ENCODE measurements around the gene FIGNL2.

FIGNL2 gene

DNA sequence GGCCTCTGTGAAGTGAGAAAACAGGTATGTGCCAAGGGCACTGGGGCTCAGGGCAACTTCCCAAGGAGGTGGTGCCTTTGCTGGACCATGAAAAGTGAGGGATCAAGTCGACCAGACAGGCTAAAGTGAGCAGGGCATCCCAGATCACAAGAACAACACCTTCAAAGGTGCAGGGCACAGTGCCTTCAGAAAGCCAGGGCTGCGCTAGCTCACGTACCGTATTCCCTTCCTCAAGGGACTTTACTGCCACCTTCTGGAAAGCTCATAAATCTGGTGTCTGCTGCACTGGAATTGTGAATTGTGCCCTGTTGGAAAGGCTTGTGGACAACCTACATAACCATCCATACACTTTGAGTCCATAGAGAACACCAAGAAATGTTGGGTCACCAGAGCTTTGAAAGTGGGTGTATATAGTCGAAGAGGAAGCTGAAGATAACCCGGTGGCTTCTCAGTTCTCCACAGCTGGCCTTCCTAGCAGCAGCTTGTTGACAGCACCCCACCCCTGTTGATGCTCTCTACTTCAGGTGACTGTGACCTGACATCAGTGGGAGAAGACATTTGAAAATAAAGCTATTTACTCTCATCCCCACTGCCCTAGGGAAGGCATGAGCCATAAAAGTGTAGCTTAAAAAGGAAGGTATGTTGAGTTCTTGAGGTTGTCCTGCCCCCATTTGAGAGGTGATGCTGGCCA is 24.5 kb downstream of the FIGNL2 start:
- H3K4me1 Mint-ChIP-seq (ENCODE audit: low read depth) = peaks cover 20% of the 10 kb centered on the region
- H3K27ac Mint-ChIP-seq = no peak overlapping the region
- peaks cover 26% of the 10 kb centered on the region for H3K27me3 Mint-ChIP-seq (ENCODE audit: low read depth)
- H3K36me3 Mint-ChIP-seq (ENCODE audit: low read depth) = no peaks in the 10 kb centered on the region
- H3K9me3 Mint-ChIP-seq = no peaks in the 10 kb centered on the region
- H3K4me3 Mint-ChIP-seq = no peak overlapping the region

DNA sequence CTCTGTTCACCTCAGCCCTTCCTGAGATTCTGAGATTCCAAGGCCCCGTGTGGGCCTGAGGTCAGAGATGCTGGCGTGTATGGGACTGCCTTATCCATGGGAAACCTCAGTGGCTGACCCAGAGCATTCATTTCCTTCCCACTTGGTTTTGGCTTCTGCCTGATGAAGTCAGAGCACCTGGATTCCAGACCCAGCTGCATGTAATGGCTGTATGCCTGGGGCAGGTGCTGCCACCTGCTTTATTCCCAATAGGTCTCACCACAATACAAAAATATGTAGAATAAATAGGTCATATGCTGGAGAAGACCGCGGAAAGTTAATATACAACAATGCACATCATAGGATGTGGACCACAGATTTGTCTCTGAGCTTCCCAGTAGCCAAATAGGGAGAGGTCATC is 25.6 kb downstream of the FIGNL2 start:
- H3K4me3 Mint-ChIP-seq = peak overlapping the region; percentile 50
- peaks cover 16% of the 10 kb centered on the region for H3K4me1 Mint-ChIP-seq (ENCODE audit: low read depth)
- H3K36me3 Mint-ChIP-seq (ENCODE audit: low read depth) = no peaks in the 10 kb centered on the region
- no peak overlapping the region for H3K27ac Mint-ChIP-seq
- H3K27me3 Mint-ChIP-seq (ENCODE audit: low read depth) = peaks cover 34% of the 10 kb centered on the region
- H3K9me3 Mint-ChIP-seq = no peaks in the 10 kb centered on the region

- Mint-ChIP-seq H3K9me3 (no peaks in the 10 kb centered on the region), H3K36me3 (ENCODE audit: low read depth) (no peaks in the 10 kb centered on the region), H3K4me1 (ENCODE audit: low read depth) (peaks cover 9% of the 10 kb centered on the region), H3K27me3 (ENCODE audit: low read depth) (peaks cover 41% of the 10 kb centered on the region), H3K27ac (no peak overlapping the region), H3K4me3 (no peak overlapping the region)
These were observed 26.3 kb downstream of the FIGNL2 start for GRCh38 chr12:51822261-51822616.

- H3K4me1 Mint-ChIP-seq (ENCODE audit: low read depth) = peaks cover 9% of the 10 kb centered on the region
- peaks cover 47% of the 10 kb centered on the region for H3K27me3 Mint-ChIP-seq (ENCODE audit: low read depth)
- H3K36me3 Mint-ChIP-seq (ENCODE audit: low read depth) = no peaks in the 10 kb centered on the region
- no peak overlapping the region for H3K27ac Mint-ChIP-seq
- H3K9me3 Mint-ChIP-seq = no peaks in the 10 kb centered on the region
- H3K4me3 Mint-ChIP-seq = no peak overlapping the region
These were observed 26.9 kb downstream of the FIGNL2 start for GRCh38 chr12:51821440-51822260.

- Mint-ChIP-seq H3K4me1 (ENCODE audit: low read depth) (peaks cover 9% of the 10 kb centered on the region), H3K27ac (no peak overlapping the region), H3K27me3 (ENCODE audit: low read depth) (peaks cover 55% of the 10 kb centered on the region), H3K4me3 (no peak overlapping the region), H3K36me3 (ENCODE audit: low read depth) (no peaks in the 10 kb centered on the region), H3K9me3 (no peaks in the 10 kb centered on the region)
These were observed 27.7 kb downstream of the FIGNL2 start for GRCh38 chr12:51820526-51821439.

DNA sequence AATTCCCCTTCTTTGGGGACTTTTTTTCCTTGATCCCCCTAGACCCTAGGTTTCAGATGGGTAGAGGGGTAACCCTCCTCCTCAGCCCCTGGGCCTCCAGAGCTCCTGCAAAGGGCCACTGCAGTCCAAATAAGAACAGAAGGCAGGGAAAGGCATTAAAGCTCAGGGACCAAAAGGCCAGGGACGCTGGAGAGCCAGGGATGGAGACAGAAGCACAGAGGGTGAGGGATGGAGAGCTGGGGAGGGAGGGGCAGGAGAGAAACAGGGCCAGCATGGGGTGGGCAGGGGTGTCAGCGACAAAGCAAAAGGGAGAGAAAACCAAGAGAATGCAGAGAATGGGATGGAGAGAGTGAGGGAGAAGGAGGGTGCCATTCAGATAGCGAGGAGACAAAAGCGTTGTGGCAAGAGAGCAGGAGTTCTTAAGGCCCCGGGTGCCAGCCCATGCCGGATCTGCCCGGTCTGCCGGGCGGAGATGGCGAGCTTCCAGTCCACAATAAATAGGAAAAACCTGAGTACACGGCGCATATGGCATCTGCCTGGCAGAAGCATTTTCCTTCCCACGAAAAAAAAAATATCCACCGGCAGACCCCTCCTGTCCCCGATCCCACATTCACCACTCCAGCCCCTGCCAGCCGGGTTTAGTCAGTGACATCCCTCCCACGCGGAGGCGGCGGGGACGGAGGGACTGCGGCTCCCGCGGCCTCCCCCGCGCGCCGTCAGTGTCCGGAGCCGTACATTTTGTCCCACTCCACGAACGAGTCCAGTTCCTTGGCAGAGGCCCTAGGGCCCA is 28.6 kb downstream of the FIGNL2 start:
- Mint-ChIP-seq H3K4me3 (peak overlapping the region; percentile 62), H3K27ac (no peak overlapping the region), H3K4me1 (ENCODE audit: low read depth) (peaks cover 11% of the 10 kb centered on the region), H3K36me3 (ENCODE audit: low read depth) (no peaks in the 10 kb centered on the region), H3K27me3 (ENCODE audit: low read depth) (peaks cover 64% of the 10 kb centered on the region), H3K9me3 (no peaks in the 10 kb centered on the region)

GRCh38 chr12:51818566-51819300 is 29.8 kb downstream of the FIGNL2 start:
- Mint-ChIP-seq H3K4me1 (ENCODE audit: low read depth) (peaks cover 5% of the 10 kb centered on the region), H3K27me3 (ENCODE audit: low read depth) (peaks cover 65% of the 10 kb centered on the region), H3K9me3 (no peaks in the 10 kb centered on the region), H3K27ac (no peak overlapping the region), H3K4me3 (no peak overlapping the region), H3K36me3 (ENCODE audit: low read depth) (no peaks in the 10 kb centered on the region)

GRCh38 chr12:51818086-51818485 is 30.4 kb downstream of the FIGNL2 start:
- H3K4me3 Mint-ChIP-seq = no peak overlapping the region
- no peak overlapping the region for H3K27ac Mint-ChIP-seq
- H3K27me3 Mint-ChIP-seq (ENCODE audit: low read depth) = peaks cover 65% of the 10 kb centered on the region
- H3K9me3 Mint-ChIP-seq = no peaks in the 10 kb centered on the region
- H3K4me1 Mint-ChIP-seq (ENCODE audit: low read depth) = peaks cover 2% of the 10 kb centered on the region
- H3K36me3 Mint-ChIP-seq (ENCODE audit: low read depth) = no peaks in the 10 kb centered on the region

DNA sequence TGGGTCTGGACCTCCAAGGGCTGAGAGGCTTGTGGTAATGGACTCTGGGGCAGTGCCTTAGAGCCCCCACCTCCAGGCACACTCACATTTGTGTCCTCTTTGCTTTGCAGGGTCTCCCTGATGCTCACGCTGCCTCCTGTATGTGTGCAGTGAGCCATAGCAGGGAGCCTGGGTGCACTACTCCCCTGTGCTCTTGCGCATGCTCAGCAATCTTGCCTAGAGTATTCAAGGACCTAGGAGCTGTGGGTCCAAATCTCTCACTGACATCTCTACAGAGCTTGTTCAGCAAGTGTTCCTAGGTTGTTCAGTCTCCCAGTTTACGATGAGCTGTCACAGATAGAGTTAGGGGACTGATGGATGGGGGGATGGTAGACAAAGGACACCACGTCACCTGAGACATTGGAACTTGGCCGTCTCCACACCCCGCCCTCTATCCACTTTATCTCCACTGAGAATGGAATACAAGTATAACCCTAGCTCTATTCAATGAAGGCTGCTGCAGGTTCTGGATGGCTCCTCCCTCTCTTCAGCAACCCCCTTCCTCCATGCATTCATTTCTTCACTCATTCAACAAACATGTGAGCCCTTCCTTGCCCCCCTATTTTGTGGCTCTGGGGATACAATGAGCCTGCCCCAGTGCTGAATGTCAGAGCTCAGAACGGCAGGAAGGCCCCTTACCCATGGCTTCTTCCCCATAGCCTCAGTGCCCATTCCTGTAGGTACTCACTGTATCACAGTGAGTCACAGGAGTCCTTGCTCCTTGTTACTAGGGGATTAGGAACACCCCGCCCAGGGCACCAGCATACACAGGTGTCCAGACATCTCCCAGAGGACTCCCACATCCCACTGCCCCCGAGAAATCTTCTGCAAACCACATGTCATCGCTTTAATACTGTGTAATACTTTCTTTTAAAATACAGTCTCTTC is 31.2 kb downstream of the FIGNL2 start:
- H3K27me3 Mint-ChIP-seq (ENCODE audit: low read depth) = peaks cover 57% of the 10 kb centered on the region
- no peak overlapping the region for H3K4me3 Mint-ChIP-seq
- no peak overlapping the region for H3K27ac Mint-ChIP-seq
- no peaks in the 10 kb centered on the region for H3K36me3 Mint-ChIP-seq (ENCODE audit: low read depth)
- H3K9me3 Mint-ChIP-seq = no peaks in the 10 kb centered on the region
- H3K4me1 Mint-ChIP-seq (ENCODE audit: low read depth) = peaks cover 2% of the 10 kb centered on the region

GRCh38 chr12:51815571-51815970 is 32.9 kb downstream of the FIGNL2 start:
- Mint-ChIP-seq H3K27ac (peak overlapping the region; percentile 41), H3K27me3 (ENCODE audit: low read depth) (peaks cover 55% of the 10 kb centered on the region), H3K4me3 (peak overlapping the region; percentile 58), H3K36me3 (ENCODE audit: low read depth) (no peaks in the 10 kb centered on the region), H3K4me1 (ENCODE audit: low read depth) (peaks cover 2% of the 10 kb centered on the region), H3K9me3 (no peaks in the 10 kb centered on the region)

- H3K4me3 Mint-ChIP-seq = peak overlapping the region; percentile 58
- H3K27me3 Mint-ChIP-seq (ENCODE audit: low read depth) = peaks cover 49% of the 10 kb centered on the region
- H3K27ac Mint-ChIP-seq = no peak overlapping the region
- H3K36me3 Mint-ChIP-seq (ENCODE audit: low read depth) = no peaks in the 10 kb centered on the region
- H3K4me1 Mint-ChIP-seq (ENCODE audit: low read depth) = peaks cover 2% of the 10 kb centered on the region
- no peaks in the 10 kb centered on the region for H3K9me3 Mint-ChIP-seq
These were observed 34.0 kb downstream of the FIGNL2 start for GRCh38 chr12:51814311-51815088.

- Mint-ChIP-seq H3K4me1 (ENCODE audit: low read depth) (peaks cover 2% of the 10 kb centered on the region), H3K4me3 (peak overlapping the region; percentile 10), H3K27ac (no peak overlapping the region), H3K36me3 (ENCODE audit: low read depth) (no peaks in the 10 kb centered on the region), H3K27me3 (ENCODE audit: low read depth) (peaks cover 51% of the 10 kb centered on the region), H3K9me3 (no peaks in the 10 kb centered on the region)
These were observed 34.6 kb downstream of the FIGNL2 start for GRCh38 chr12:51813931-51814310.
